GM18858 (cell line): ENCODE measurements around the gene EIF4B.

Experiments
- ATAC-seq: cut with Tn5 transposase; IDR thresholded peaks from one replicate; pipeline ENCODE4 v1.9.1; 2021; ENCODE audit not compliant: unreplicated experiment

Gene EIF4B

GRCh38 chr12:53056901-53057300 lies 50.6 kb downstream of the EIF4B start:
- no peak for ATAC-seq

DNA sequence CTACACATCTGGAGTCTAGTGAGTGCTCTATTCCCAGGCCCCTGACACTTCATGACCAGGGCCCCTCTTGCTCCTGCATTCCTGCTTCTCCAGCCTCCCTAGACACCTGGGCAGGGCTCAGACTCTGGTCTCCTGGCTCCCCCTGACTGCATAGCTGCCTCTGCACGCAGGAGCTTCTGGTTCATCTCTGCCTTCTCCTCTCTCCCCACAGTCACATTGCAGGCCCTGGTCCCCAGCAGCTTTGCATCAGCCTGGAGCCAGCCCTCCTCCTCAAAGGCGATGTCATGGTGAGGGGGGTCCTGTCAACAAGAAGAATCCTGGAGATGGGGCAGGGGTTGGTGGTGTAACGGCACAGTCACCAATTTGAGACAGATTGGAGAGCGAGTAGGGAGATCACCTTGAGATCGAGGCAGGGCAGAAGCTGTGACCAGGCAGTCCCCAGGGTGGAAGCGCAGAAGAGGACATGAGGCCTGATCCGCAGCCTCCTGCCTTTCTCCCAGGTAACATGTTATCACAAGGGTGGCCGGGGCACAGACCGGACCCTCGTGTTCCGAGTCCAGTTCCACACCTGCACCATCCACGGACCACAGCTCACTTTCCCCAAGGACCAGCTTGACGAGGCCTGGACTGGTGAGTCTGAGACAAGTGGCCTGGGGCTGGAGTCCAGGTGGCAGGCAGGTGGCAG lies 51.7 kb downstream of the EIF4B start:
- no peak for ATAC-seq

GRCh38 chr12:53058674-53059433 lies 52.6 kb downstream of the EIF4B start:
- ATAC-seq = no peak

GRCh38 chr12:53059434-53060063 lies 53.3 kb downstream of the EIF4B start:
- ATAC-seq = no peak

- no peak for ATAC-seq
These were observed 53.9 kb downstream of the EIF4B start for GRCh38 chr12:53060064-53060720.

DNA sequence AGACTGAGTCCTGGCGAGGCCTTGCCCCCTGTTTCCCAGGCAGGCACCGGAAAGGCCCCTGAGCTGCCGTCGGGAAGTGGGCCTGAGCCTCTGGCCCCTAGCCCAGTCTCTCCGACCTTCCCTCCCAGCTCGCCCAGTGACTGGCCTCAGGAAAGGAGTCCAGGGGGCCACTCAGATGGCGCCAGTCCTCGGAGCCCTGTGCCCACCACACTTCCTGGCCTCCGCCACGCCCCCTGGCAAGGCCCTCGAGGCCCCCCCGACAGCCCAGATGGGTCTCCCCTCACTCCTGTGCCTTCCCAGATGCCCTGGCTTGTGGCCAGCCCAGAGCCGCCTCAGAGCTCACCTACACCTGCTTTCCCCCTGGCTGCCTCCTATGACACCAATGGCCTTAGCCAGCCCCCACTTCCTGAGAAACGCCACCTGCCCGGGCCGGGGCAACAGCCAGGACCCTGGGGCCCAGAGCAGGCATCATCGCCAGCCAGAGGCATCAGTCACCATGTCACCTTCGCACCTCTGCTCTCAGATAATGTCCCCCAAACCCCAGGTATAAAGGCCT lies 54.5 kb downstream of the EIF4B start:
- no peak for ATAC-seq

DNA sequence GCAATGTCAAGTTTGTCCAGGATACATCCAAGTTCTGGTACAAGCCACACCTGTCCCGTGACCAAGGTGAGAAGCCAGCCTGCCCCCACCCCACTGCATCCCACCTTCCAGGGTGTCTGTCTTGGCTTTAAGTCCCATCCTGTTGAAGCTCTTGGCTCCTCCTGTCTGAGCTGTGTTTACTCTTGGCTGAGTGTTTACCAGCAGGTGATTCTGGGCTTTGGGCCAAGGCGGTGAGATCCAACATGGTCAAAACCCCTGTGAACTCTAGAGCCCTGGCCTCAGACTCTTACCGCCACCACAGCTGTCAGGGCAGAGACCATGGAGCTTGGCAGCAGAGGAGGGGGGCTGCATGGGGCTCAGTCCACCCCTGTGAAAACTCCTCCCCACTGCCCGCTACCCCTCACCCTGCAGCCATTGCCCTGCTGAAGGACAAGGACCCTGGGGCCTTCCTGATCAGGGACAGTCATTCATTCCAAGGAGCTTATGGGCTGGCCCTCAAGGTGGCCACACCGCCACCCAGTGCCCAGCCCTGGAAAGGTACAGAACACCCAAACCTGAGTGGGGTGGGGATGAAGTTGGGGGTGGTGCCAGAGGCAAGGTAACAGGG lies 55.3 kb downstream of the EIF4B start:
- ATAC-seq = no peak

GRCh38 chr12:53062011-53062961 lies 56.0 kb downstream of the EIF4B start:
- ATAC-seq = no peak

DNA sequence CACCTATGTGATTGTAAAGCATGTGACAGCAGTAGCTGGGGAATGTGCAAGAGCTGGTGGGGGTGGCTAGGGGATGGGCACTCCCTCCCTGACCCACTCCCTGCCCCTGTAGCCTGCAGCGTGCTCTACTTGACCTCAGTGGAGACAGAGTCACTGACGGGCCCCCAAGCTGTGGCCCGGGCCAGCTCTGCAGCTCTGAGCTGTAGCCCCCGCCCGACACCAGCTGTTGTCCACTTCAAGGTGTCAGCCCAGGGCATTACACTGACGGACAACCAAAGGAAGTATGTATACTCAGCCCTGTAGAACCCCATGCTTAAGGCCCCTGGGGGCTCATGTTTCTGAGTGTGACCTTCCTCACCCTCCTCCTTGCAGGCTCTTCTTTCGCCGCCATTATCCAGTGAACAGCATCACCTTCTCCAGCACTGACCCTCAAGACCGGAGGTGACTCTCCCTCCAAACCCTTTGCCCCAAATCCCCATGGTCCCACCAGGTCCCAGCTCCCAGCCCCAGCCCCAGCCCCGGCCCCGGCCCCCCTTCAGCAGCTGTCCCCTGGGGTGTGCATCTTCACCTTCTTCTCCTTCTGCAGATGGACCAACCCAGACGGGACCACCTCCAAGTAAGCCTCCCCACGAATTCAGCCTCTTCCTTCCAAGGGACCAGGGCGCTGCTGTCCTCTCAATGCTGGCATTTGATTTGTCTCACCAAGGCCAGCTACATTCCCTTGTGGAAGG lies 56.9 kb downstream of the EIF4B start:
- no peak for ATAC-seq

DNA sequence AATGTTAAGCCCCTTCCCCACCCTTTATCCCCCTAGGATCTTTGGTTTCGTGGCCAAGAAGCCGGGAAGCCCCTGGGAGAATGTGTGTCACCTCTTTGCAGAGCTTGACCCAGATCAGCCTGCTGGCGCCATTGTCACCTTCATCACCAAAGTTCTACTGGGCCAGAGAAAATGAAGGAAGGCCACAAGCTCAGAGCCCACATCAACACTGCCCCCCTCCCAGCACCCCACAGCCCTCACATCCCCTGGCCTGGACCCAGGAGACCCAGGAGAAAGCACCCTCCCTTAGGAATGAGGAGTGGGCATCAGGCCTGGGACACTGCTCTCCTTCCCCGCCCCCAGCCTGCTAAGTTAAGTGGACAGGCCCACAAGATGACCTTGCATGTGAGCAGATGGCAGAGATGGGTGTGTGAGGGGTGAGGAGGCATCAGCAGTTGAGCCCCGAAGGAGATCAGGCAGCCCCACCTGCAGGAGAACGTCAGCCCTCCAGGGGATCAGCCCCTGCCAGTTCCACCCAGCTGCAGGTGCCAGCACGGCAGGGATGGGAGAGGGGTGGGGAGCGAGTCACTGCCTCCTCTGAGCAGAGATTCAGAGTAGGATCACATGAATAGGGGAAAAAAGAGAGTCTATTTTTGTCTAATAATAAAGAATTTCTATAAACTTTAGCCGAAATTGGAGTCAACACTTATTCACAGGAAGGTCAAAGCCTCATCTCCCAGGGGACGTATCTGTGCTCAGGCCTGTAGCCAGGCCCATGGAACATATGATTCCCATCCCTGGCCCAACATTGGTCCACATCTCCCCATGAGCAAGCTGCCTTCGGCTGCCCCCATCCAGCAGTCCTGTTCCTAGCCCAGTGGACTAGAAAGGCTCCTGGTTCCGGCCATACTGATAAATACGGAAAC lies 57.7 kb downstream of the EIF4B start:
- ATAC-seq = no peak

GRCh38 chr12:53064613-53065436 lies 58.6 kb downstream of the EIF4B start:
- ATAC-seq = no peak

DNA sequence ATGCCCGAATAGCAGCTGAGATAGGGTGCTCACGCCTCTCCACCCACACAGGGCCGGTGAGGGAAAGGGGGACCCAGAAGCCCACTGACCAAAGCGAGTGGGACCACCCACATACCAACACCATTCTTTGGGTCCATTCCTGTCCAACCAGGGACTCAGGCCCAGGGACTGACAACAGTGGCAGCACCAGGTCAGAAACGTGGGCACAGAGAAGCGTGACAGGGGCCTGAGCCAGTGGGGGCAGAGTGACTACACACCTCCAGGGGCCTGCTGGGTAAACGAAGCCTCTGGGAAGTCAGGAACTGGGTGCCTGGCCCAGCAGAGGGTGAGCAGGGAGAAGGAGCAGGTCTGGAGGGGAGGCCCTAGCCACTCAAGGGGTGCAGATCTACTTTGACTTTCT lies 59.2 kb downstream of the EIF4B start:
- no peak for ATAC-seq

DNA sequence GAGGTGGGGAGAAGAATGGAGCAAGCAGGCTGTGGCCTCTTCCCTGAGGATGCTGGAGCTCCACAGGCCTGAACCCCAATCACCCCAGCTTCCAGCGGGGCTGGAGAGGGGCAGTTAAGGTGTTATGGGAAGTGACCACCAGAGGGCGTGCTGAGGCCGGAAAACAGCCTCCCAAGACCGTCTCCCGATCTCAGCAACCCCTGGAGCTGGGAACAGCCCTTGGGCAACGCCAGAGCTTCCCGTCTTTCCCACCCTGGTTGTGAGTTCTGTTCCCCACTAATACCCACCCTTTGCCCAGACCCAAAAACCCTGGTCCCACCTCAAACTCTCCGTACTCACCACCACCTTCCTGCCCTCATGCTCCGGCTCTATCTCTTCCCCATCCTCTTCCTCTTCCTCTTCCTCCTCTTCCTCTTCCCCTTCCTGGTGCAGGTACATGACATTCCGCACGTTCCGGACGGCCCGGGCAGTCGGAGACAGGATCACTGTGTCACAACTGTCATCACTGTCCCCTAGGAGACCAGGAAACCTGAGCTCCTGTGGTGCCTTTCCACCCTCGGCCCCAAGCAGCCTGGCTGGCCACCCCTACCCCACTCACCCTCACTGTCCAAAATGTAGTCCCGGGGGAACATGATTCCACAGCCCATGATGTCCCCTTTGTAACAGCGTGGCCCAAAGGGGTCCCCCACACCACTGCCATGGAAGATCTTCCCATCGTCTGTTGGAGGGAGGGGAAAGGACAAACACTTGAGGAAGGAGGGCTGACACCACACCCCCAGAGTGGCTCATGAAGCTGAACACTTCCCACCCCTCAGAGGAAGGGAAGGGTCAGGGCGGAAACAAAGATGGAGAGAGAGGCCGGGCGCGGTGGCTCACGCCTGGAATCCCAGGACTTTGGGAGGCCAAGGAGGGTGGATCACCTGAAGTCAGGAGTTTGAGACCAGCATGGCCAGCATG lies 60.0 kb downstream of the EIF4B start:
- no peak for ATAC-seq

GRCh38 chr12:53067074-53067992 lies 61.1 kb downstream of the EIF4B start:
- no peak for ATAC-seq
